ENCODE data around the gene PLPP4.

PLPP4 gene

DNA sequence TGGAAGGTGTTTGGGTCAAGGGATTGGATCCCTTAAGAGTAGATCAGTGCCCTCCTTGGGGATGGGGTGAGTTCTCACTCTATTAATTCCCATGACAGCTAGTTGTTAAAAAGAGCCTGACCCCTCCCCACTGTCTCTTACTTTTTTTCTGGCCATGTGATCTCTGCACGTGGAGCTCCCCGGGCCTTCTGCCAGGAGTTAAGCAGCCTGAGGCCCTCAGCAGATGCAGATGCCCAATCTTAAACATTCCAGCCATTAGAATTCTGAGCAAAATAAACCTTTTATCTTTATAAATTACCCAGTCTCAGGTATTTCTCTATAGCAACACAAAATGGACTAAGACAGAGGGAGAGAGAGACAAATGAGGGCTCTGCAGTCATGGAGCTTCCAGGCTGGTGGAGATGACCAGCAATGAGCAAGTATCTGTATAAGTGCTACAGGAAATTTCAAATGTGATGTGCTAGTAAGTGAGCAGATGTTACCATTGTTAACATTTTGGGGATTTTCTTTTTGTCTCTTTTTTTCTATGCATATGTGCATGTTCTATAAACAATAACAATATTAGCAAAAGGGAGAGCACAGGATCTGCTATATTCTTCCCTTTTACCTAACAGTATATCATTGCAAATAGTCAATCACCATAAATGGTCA lies 26.7 kb downstream of the PLPP4 start:
- DNase-seq (ENCODE audit: low read depth in 1 of 2, low spot score in 1 of 2): no peak
- Histone ChIP-seq H3K27me3 (ENCODE audit: insufficient read depth, poor library complexity, severe bottlenecking) (no peaks in the 10 kb centered on the region), H3K27ac (replicated peaks) (no peak overlapping the region), H3K4me3 (replicated peaks; ENCODE audit: insufficient read depth, low read length) (no peak overlapping the region)
- TF ChIP-seq, protein P1, sequence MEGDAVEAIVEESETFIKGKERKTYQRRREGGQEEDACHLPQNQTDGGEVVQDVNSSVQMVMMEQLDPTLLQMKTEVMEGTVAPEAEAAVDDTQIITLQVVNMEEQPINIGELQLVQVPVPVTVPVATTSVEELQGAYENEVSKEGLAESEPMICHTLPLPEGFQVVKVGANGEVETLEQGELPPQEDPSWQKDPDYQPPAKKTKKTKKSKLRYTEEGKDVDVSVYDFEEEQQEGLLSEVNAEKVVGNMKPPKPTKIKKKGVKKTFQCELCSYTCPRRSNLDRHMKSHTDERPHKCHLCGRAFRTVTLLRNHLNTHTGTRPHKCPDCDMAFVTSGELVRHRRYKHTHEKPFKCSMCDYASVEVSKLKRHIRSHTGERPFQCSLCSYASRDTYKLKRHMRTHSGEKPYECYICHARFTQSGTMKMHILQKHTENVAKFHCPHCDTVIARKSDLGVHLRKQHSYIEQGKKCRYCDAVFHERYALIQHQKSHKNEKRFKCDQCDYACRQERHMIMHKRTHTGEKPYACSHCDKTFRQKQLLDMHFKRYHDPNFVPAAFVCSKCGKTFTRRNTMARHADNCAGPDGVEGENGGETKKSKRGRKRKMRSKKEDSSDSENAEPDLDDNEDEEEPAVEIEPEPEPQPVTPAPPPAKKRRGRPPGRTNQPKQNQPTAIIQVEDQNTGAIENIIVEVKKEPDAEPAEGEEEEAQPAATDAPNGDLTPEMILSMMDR (IDR thresholded peaks at IDR 0.05; ENCODE audit: insufficient read depth, low read length): no peak
- TF ChIP-seq, protein P2, sequence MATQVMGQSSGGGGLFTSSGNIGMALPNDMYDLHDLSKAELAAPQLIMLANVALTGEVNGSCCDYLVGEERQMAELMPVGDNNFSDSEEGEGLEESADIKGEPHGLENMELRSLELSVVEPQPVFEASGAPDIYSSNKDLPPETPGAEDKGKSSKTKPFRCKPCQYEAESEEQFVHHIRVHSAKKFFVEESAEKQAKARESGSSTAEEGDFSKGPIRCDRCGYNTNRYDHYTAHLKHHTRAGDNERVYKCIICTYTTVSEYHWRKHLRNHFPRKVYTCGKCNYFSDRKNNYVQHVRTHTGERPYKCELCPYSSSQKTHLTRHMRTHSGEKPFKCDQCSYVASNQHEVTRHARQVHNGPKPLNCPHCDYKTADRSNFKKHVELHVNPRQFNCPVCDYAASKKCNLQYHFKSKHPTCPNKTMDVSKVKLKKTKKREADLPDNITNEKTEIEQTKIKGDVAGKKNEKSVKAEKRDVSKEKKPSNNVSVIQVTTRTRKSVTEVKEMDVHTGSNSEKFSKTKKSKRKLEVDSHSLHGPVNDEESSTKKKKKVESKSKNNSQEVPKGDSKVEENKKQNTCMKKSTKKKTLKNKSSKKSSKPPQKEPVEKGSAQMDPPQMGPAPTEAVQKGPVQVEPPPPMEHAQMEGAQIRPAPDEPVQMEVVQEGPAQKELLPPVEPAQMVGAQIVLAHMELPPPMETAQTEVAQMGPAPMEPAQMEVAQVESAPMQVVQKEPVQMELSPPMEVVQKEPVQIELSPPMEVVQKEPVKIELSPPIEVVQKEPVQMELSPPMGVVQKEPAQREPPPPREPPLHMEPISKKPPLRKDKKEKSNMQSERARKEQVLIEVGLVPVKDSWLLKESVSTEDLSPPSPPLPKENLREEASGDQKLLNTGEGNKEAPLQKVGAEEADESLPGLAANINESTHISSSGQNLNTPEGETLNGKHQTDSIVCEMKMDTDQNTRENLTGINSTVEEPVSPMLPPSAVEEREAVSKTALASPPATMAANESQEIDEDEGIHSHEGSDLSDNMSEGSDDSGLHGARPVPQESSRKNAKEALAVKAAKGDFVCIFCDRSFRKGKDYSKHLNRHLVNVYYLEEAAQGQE (IDR thresholded peaks at IDR 0.05; ENCODE audit: insufficient replicate concordance, low read depth): no peak

DNA sequence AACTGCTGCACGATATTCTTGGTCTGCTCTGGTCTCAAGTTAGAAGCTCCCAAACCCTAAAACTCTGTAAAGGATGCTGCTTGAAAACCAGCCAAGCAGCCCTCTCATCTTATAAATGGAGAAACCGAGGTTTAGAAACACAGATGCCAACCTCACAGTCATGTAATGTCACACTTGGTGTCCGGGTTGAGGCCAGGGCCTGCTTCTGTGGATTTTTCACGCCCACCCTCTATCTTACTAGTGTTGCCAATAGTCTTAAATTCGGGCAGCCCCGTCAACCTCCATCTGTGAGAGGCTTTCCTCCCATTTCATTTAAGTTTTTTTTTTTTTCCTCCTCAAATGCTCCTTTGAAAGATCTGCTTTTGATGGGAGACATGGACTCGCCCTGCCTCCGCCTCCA lies 28.9 kb downstream of the PLPP4 start:
- no peaks in the 10 kb centered on the region for H3K27me3 ChIP-seq (ENCODE audit: insufficient read depth, poor library complexity, severe bottlenecking)
- DNase-seq (ENCODE audit: low read depth in 1 of 2, low spot score in 1 of 2): no peak
- H3K4me3 ChIP-seq (replicated peaks; ENCODE audit: insufficient read depth, low read length): no peak overlapping the region
- no peak for TF ChIP-seq SPI1 (IDR thresholded peaks at IDR 0.05; ENCODE audit: borderline replicate concordance, low read depth)
- H3K27ac ChIP-seq (replicated peaks): no peak overlapping the region

DNA sequence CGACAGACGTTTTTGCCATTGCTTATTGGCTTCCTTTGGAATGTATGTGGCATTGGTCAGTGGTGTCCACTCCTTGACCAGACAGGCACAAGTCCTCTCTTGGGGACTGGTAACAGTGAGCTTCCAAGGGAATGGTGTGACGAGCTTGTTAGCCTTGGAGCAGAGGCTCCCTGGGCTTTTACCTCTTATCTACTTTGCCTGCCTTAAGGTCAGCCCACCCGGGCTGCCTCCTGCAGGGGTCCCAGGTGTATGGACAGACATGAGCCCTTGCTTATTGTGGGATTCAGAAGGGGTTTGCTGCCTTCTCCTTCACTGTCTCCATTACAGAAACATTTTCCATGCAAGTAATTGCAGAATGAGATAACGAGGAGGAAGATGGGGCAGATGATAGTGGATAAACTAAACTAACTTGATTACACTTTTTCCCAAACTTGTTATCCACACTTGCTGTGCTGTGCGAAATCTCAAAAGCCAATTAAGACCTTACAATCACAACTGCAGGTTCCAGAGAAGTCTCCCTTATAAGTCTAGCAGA lies 29.7 kb downstream of the PLPP4 start:
- DNase-seq (ENCODE audit: low read depth in 1 of 2, low spot score in 1 of 2): no peak
- Histone ChIP-seq H3K27me3 (ENCODE audit: insufficient read depth, poor library complexity, severe bottlenecking) (peaks cover 2% of the 10 kb centered on the region), H3K4me3 (replicated peaks; ENCODE audit: insufficient read depth, low read length) (no peak overlapping the region), H3K27ac (replicated peaks) (no peak overlapping the region)
- TF ChIP-seq POLR2AphosphoS5 (IDR thresholded peaks at IDR 0.05; ENCODE audit: low read depth) (no peak), SPI1 (IDR thresholded peaks at IDR 0.05; ENCODE audit: borderline replicate concordance, low read depth) (no peak), GABPA (IDR thresholded peaks at IDR 0.05; ENCODE audit: low read depth) (no peak)
- TF ChIP-seq, protein P1 (IDR thresholded peaks at IDR 0.05; ENCODE audit: insufficient read depth, low read length): no peak
- TF ChIP-seq, protein P2 (IDR thresholded peaks at IDR 0.05; ENCODE audit: insufficient replicate concordance, low read depth): no peak

DNA sequence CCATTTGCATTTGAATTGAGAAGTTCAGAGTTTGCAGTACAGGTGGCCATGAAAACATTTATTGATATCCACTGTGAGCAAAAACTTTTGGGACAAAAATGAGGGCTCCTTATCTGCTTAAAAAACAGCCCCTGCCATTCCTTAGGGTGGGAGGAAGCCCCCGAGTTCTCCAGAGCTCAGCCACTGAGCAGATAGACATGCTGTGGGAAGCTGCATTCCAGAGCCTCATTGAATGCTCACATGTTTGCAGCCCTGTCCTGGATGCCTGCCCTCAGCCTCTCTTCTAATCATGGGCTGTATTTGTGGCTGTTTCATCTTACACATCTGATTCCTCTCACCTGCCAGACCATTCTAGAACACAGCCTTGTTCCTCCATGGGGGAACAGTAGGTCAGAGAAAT lies 33.3 kb downstream of the PLPP4 start:
- Histone ChIP-seq H3K4me3 (replicated peaks; ENCODE audit: insufficient read depth, low read length) (no peak overlapping the region), H3K27me3 (ENCODE audit: insufficient read depth, poor library complexity, severe bottlenecking) (peaks cover 2% of the 10 kb centered on the region), H3K27ac (replicated peaks) (no peak overlapping the region)
- TF ChIP-seq SPI1 (IDR thresholded peaks at IDR 0.05; ENCODE audit: borderline replicate concordance, low read depth) (no peak), GABPA (IDR thresholded peaks at IDR 0.05; ENCODE audit: low read depth) (no peak), POLR2AphosphoS5 (IDR thresholded peaks at IDR 0.05; ENCODE audit: low read depth) (no peak)
- TF ChIP-seq, protein P2 (IDR thresholded peaks at IDR 0.05; ENCODE audit: insufficient replicate concordance, low read depth): no peak
- TF ChIP-seq, protein P1 (IDR thresholded peaks at IDR 0.05; ENCODE audit: insufficient read depth, low read length): no peak
- DNase-seq (ENCODE audit: low read depth in 1 of 2, low spot score in 1 of 2): no peak

Measured in HL-60 (cell line).